Measurements from ENCODE around the gene SERPINC1.

DNA sequence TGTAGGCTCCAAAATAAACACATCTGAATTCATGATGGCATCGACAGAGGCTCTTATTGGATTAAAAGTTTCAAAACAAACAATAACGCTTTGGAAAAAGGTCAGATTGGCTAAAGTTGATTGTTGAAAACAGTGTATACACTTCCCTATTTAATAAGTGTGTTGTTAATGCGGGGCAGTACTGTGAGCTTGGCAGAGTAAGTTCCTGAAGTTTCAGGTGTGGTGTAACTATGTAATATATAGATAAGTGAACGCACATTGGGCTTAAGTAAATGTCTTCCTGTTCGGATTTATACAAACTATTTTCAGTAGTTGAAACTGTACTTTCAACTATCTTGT, 48.1 kb downstream of the SERPINC1 start:
- no peak for TF ChIP-seq ZNF77 (CRISPR knock-in tag; IDR thresholded peaks at IDR 0.05)
- TF ChIP-seq MXI1 (IDR thresholded peaks at IDR 0.05; ENCODE audit: low read depth, low read length) = no peak
- TF ChIP-seq, protein P1, sequence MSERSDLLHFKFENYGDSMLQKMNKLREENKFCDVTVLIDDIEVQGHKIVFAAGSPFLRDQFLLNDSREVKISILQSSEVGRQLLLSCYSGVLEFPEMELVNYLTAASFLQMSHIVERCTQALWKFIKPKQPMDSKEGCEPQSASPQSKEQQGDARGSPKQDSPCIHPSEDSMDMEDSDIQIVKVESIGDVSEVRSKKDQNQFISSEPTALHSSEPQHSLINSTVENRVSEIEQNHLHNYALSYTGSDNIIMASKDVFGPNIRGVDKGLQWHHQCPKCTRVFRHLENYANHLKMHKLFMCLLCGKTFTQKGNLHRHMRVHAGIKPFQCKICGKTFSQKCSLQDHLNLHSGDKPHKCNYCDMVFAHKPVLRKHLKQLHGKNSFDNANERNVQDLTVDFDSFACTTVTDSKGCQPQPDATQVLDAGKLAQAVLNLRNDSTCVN (CRISPR knock-in tag; IDR thresholded peaks at IDR 0.05) = no peak
- TF ChIP-seq HNRNPK (IDR thresholded peaks at IDR 0.05; ENCODE audit: low read depth, low read length, poor library complexity, severe bottlenecking) = no peak
- TF ChIP-seq ATF1 (CRISPR knock-in tag; IDR thresholded peaks at IDR 0.05) = no peak
- TF ChIP-seq ATF1 (tag; IDR thresholded peaks at IDR 0.05) = no peak
- TF ChIP-seq FOXK2 (conservative IDR thresholded peaks at IDR 0.05 in 1 of 2, IDR thresholded peaks at IDR 0.05 in 1 of 2; ENCODE audit: low read depth in 2 of 2) = no peak
- TF ChIP-seq TAF1 (IDR thresholded peaks at IDR 0.05; ENCODE audit: control insufficient read depth, extremely low read depth, insufficient read depth, low read length, severe bottlenecking) = no peak
- TF ChIP-seq, protein P2, sequence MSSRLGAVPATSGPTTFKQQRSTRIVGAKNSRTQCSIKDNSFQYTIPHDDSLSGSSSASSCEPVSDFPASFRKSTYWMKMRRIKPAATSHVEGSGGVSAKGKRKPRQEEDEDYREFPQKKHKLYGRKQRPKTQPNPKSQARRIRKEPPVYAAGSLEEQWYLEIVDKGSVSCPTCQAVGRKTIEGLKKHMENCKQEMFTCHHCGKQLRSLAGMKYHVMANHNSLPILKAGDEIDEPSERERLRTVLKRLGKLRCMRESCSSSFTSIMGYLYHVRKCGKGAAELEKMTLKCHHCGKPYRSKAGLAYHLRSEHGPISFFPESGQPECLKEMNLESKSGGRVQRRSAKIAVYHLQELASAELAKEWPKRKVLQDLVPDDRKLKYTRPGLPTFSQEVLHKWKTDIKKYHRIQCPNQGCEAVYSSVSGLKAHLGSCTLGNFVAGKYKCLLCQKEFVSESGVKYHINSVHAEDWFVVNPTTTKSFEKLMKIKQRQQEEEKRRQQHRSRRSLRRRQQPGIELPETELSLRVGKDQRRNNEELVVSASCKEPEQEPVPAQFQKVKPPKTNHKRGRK (tag; IDR thresholded peaks at IDR 0.05) = no peak
- 0 out of 2 replicates have a peak, but pooled peaks have one; percentile 20 for TF ChIP-seq ZNF766 (CRISPR knock-in tag; conservative IDR thresholded peaks at IDR 0.05)

All from K562 (cell line).